B cell (primary cell): ENCODE results near the gene PRKN. TPM values are rescaled to one million over a fixed set of nuclear protein-coding genes. Genes with fewer than 3 reads are reported as not detected.
"Not testable (repeated sequence)": the region's sequence is repeated elsewhere in the genome, so short reads cannot be mapped to it uniquely, and the experiment has no call there.

Experiments used
- ATAC-seq: fragments of 200-7000 bp; cut with Tn5 transposase; one replicate; pipeline ENCODE4 v1.10.0; 2021; ENCODE audit warnings: low read depth, mild to moderate bottlenecking, moderate number of reproducible peaks, moderate library complexity
- CTCF ChIA-PET: fragments of 350-600 bp; sonication (Branson Sonifier 250); formaldehyde crosslinking; loops from one replicate; lab custom pipeline; 2021; ENCODE audit warnings: antibody characterized with exemption, inconsistent platforms; lab: Charles Lee
- POLR2A ChIA-PET: fragments of 350-600 bp; sonication (Branson Sonifier 250); formaldehyde crosslinking; loops from one replicate; lab custom pipeline; 2021; ENCODE audit warnings: antibody characterized with exemption; lab: Charles Lee
- DNase-seq: peaks from one replicate; pipeline ENCODE4 v3.0.0; 2013
- H2AFZ ChIP-seq: 2 replicates; pipeline ENCODE4 v1.6.1; 2012; ENCODE audit warnings: mild to moderate bottlenecking, low read depth, low read length; ENCODE audit not compliant: insufficient read depth, poor library complexity, severe bottlenecking
- H3K27ac ChIP-seq, 2 donors: 1 replicate in 1 of 2; 2 replicates in 1 of 2; pipeline ENCODE4 v1.5.1; 2012 to 2013; ENCODE audit warnings: low read length in 2 of 2, mild to moderate bottlenecking in 2 of 2, moderate library complexity in 1 of 2
- H3K27me3 ChIP-seq, 4 experiments: fragments of 200-600 bp in 1 of 4; sonication (generic) in 1 of 4; replicated peaks in 1 of 4; 1 replicate in 2 of 4; 2 replicates in 2 of 4; pipeline versions ENCODE4 v1.6.1 to v1.7.0; 2013 to 2016; ENCODE audit warnings: low read length in 3 of 4, mild to moderate bottlenecking in 2 of 4, mixed read lengths in 1 of 4, moderate library complexity in 1 of 4; ENCODE audit not compliant: insufficient read depth in 4 of 4, control insufficient read depth in 3 of 4; ENCODE audit errors: control extremely low read depth in 1 of 4
- H3K36me3 ChIP-seq, 2 experiments: replicated peaks in 1 of 2; 1 replicate in 1 of 2; 2 replicates in 1 of 2; pipeline versions ENCODE4 v1.6.1 to v1.7.1; 2013; ENCODE audit warnings: low read length in 1 of 2; ENCODE audit not compliant: insufficient read depth in 2 of 2, control insufficient read depth in 1 of 2; ENCODE audit errors: control extremely low read depth in 1 of 2, extremely low read depth in 1 of 2
- H3K4me1 ChIP-seq, 2 donors: fragments of 200-600 bp in 1 of 2; sonication (generic) in 1 of 2; 1 replicate in 1 of 2; 2 replicates in 1 of 2; pipeline versions ENCODE4 v1.5.1 to v1.6.1; 2013 to 2017; ENCODE audit warnings: low read length in 2 of 2; ENCODE audit not compliant: control insufficient read depth in 2 of 2, insufficient read depth in 2 of 2
- H3K4me2 ChIP-seq: replicated peaks from 2 replicates; pipeline ENCODE3; 2012; ENCODE audit warnings: mild to moderate bottlenecking, low read depth, low read length; ENCODE audit not compliant: poor library complexity, severe bottlenecking
- H3K4me3 ChIP-seq, 5 experiments: fragments of 200-600 bp in 1 of 5; sonication (generic) in 1 of 5; 1 replicate in 3 of 5; 2 replicates in 2 of 5; pipeline versions ENCODE4 v1.5.1 to v1.7.0; 2011 to 2016; ENCODE audit warnings: low read length in 4 of 5, mild to moderate bottlenecking in 4 of 5, low read depth in 2 of 5, control low read depth in 1 of 5, moderate library complexity in 1 of 5; ENCODE audit not compliant: insufficient read depth in 1 of 5; ENCODE audit errors: control extremely low read depth in 1 of 5, extremely low read depth in 1 of 5
- H3K79me2 ChIP-seq: fragments of 200-600 bp; sonication (generic); one replicate; pipeline ENCODE4 v1.6.0; 2016; ENCODE audit warnings: low read length; ENCODE audit not compliant: control insufficient read depth, insufficient read depth
- H3K9ac ChIP-seq: fragments of 200-600 bp; sonication (generic); 2 replicates; pipeline ENCODE4 v1.6.1; 2017; ENCODE audit warnings: mild to moderate bottlenecking, low read length, moderate library complexity
- H3K9me3 ChIP-seq, 3 donors: one replicate each; pipeline versions ENCODE4 v1.6.1 to v1.7.1; 2013; ENCODE audit warnings: low read length in 2 of 3; ENCODE audit not compliant: control insufficient read depth in 2 of 3, insufficient read depth in 1 of 3; ENCODE audit errors: control extremely low read depth in 1 of 3
- H4K20me1 ChIP-seq: 2 replicates; pipeline ENCODE4 v1.6.0; 2012; ENCODE audit warnings: mild to moderate bottlenecking, low read length; ENCODE audit not compliant: insufficient read depth, control insufficient read depth, poor library complexity, severe bottlenecking
- H3K27ac Mint-ChIP-seq: one replicate; pipeline ENCODE4 v1.8.0; 2021; ENCODE audit warnings: mixed read lengths
- H3K27me3 Mint-ChIP-seq: one replicate; pipeline ENCODE4 v1.8.0; 2021; ENCODE audit warnings: mixed read lengths
- H3K4me1 Mint-ChIP-seq: one replicate; pipeline ENCODE4 v1.8.0; 2021; ENCODE audit warnings: mixed read lengths
- H3K4me3 Mint-ChIP-seq: one replicate; pipeline ENCODE4 v1.8.0; 2021; ENCODE audit warnings: mixed read lengths
- H3K9me3 Mint-ChIP-seq: one replicate; pipeline ENCODE4 v1.8.0; 2022; ENCODE audit warnings: mixed read lengths; ENCODE audit not compliant: insufficient read depth
- CTCF ChIP-seq: fragments of 200-600 bp; IDR thresholded peaks from one replicate; pipeline ENCODE4 v1.8.0; 2022; ENCODE audit warnings: antibody characterized with exemption, mild to moderate bottlenecking
- EZH2 ChIP-seq: IDR thresholded peaks from 2 replicates; pipeline ENCODE4 v1.6.1; 2012; ENCODE audit warnings: borderline replicate concordance, low read depth, mild to moderate bottlenecking, moderate library complexity, low read length; ENCODE audit not compliant: insufficient read depth, poor library complexity, severe bottlenecking
- WGBS: methylation state at CpG from one replicate; pipeline ENCODE4 v1.1.5; 2013; ENCODE audit warnings: missing lambda C conversion rate; ENCODE audit not compliant: insufficient coverage; 5-methylcytosine and 5-hydroxymethylcytosine counted together
- intact Hi-C: fragments of 100-400 bp; cut with micrococcal nuclease; formaldehyde crosslinking; loops from one replicate; pipeline ENCODE4 v1.10.0; 2022
- polyA plus RNA-seq: library from polyadenylated mRNA; depleted of rRNA; stranded (reverse); fragments of >200 nt; gene quantifications from 2 replicates; pipeline ENCODE4 v1.2.3, GENCODE V29; 2012
- total RNA-seq, 2 donors: library from RNA; stranded (reverse); fragments of 120-200 nt in 1 of 2; gene quantifications; 1 replicate in 1 of 2; 2 replicates in 1 of 2; pipeline versions ENCODE4 v1.2.3 to v1.2.4, GENCODE V29; 2013 to 2022

PRKN gene
- total and polyA plus RNA-seq, 2 donors (not counting 1 experiment from before 2014, with no cell fraction given) = 1.6 to 6.2 TPM

GRCh38 chr6:161336479-161336878, 1391.1 kb downstream of the PRKN start:
- Histone ChIP-seq H3K4me3 (no peak overlapping the region), H4K20me1 (no peaks in the 10 kb centered on the region), H3K79me2 (no peaks in the 10 kb centered on the region), H3K36me3 (no peaks in the 10 kb centered on the region), H3K9ac (no peak overlapping the region), H3K9me3 (no peaks in the 10 kb centered on the region), H3K27ac (no peak overlapping the region), H3K27me3 (no peaks in the 10 kb centered on the region), H2AFZ (no peak overlapping the region), H3K4me1 (no peaks in the 10 kb centered on the region), H3K4me2 (no peak overlapping the region)
- no peaks in the 10 kb centered on the region for H3K27me3 Mint-ChIP-seq
- ATAC-seq (no peak), DNase-seq (no peak)
- H3K4me1 Mint-ChIP-seq = no peaks in the 10 kb centered on the region
- no peak overlapping the region for H3K4me3 Mint-ChIP-seq
- intact Hi-C loops = no loop called here
- no peaks in the 10 kb centered on the region for H3K9me3 Mint-ChIP-seq
- no CpG with 5 or more reads among the region's 1 CpG for WGBS
- ChIA-PET POLR2A (no interaction called here), CTCF (no interaction called here)
- TF ChIP-seq EZH2 (no peak), CTCF (no peak)
- H3K27ac Mint-ChIP-seq = no peak overlapping the region

GRCh38 chr6:161333410-161333809, 1394.2 kb downstream of the PRKN start:
- TF ChIP-seq CTCF = no peak
- TF ChIP-seq EZH2 = no peak
- no peaks in the 10 kb centered on the region for H3K27me3 ChIP-seq
- H2AFZ ChIP-seq = no peak overlapping the region
- no peaks in the 10 kb centered on the region for H4K20me1 ChIP-seq
- Mint-ChIP-seq H3K27me3 (no peaks in the 10 kb centered on the region), H3K27ac (no peak overlapping the region), H3K4me1 (no peaks in the 10 kb centered on the region), H3K9me3 (no peaks in the 10 kb centered on the region), H3K4me3 (no peak overlapping the region)
- no peaks in the 10 kb centered on the region for H3K79me2 ChIP-seq
- intact Hi-C loops = no loop called here
- H3K4me3 ChIP-seq = no peak overlapping the region
- ATAC-seq (no peak), DNase-seq (no peak)
- H3K9me3 ChIP-seq = no peaks in the 10 kb centered on the region
- POLR2A ChIA-PET = no interaction called here
- H3K36me3 ChIP-seq = no peaks in the 10 kb centered on the region
- CTCF ChIA-PET = no interaction called here
- H3K4me2 ChIP-seq = no peak overlapping the region
- 94% methylated on average over 7 of the region's 8 CpGs for WGBS
- H3K27ac ChIP-seq = no peak overlapping the region
- H3K4me1 ChIP-seq = no peaks in the 10 kb centered on the region
- H3K9ac ChIP-seq = no peak overlapping the region

- CTCF ChIA-PET, intact Hi-C loops, H3K27ac ChIP-seq, POLR2A ChIA-PET, DNase-seq, H2AFZ ChIP-seq, ATAC-seq, H3K9me3 ChIP-seq, H3K79me2 ChIP-seq, H3K27me3 ChIP-seq, H3K27ac Mint-ChIP-seq, H3K4me3 Mint-ChIP-seq, H3K9me3 Mint-ChIP-seq, H3K36me3 ChIP-seq, H3K9ac ChIP-seq, H3K4me3 ChIP-seq, H3K4me2 ChIP-seq, H4K20me1 ChIP-seq, H3K4me1 ChIP-seq, H3K27me3 Mint-ChIP-seq, H3K4me1 Mint-ChIP-seq: not testable (repeated sequence)
- 95% methylated on average over 2 of the region's 4 CpGs for WGBS
Measured at GRCh38 chr6:161331402-161332081, 1396.0 kb downstream of the PRKN start.
